Activated CD4-positive, CD25-positive, alpha-beta regulatory T cell (primary cell): Measurements from ENCODE around the gene EFCAB5.
"Not testable (repeated sequence)": the region's sequence is repeated elsewhere in the genome, so short reads cannot be mapped to it uniquely, and the experiment has no call there.

Source experiments
- DNase-seq, 4 experiments: peaks; one replicate each; lab custom pipeline; 2025; lab: John Stamatoyannopoulos, UW

The EFCAB5 gene

DNA sequence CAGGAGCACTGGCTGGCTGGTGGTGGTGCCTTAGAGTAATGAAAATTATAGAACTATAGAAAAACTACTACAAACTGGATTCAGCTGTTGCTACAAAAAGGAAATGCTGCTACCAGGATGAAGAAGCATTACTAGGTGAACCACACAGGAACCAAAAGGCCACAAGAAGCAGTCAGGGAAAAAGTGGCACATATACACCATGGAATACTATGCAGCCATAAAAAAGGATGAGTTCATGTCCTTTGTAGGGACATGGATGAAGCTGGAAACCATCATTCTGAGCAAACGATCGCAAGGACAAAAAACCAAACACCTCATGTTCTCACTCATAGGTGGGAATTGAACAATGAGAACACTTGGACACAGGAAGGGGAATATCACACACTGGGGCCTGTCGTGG is 5.5 kb upstream of the EFCAB5 start:
- not testable (repeated sequence) for DNase-seq

DNA sequence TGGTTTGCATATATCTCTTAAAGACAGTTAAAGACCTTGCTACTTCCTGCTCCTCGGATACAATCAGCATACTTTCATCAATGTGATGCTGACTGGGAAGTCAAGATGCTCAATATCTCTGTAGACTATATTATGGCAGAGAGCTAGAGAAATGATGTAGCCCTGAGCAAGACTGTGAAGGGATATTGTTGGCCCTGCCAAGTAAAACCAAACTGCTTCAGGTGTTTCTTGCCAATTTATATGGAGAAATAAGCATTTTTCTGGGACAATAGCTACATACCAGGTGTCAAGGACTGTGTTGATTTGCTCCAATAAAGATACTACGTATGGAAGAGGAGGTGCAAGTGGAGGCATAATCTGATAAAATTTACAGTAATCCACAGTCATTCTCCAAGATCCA is 4.7 kb upstream of the EFCAB5 start:
- DNase-seq: no peak

DNA sequence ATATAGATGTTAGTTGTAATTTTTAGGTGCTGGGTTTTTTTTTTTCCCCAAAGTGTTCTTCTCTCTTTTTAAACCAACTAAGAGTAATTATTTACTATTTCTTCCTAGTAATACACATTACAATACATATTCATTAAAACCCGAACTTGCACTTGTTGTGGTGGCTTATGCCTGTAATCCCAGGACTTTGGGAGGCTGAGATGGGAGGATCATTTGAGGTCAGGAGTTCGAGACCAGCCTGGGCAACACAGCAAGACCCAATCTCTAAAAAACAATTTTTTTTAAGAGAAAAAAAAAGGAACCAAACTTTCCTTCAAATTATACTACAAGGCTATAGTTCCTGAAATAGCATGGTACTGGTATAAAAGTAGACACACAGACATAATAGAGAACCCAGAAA is 3.8 kb downstream of the EFCAB5 start:
- DNase-seq: no peak

DNA sequence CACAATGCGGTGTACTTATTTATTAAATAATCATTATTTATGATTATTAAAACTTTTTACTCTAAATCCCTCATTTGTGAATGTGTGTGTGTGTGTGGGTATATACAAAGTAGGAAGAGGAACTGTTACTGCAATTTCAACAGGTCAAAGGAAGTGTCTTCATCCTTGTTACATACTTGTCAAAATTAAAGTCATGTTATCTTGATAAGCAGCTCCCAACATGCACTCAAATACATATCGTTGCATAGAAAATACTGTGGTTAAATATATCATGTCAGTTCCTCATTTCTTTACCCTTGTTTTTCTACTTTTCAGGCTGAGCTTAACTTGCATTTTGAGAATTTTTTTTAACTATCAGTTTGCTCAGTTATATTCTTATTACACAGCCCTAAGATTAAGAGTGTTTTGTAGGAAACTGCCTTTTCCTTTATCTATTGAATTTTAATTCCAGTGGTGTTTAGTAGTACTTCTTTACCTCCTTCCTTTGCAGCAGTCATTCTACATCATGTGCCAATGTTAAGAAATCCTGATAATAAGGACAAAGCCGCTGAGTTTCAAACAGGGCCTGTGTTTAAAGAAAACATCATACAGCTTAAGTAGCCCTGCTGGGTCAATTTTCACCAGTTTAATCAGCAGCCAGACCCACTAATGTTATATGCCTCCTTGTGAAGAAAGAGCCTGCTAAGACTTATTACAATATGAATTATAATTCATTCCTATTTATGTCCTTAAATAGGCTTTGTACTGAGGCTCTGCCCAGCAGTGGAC is 7.2 kb downstream of the EFCAB5 start:
- DNase-seq: no peak

DNA sequence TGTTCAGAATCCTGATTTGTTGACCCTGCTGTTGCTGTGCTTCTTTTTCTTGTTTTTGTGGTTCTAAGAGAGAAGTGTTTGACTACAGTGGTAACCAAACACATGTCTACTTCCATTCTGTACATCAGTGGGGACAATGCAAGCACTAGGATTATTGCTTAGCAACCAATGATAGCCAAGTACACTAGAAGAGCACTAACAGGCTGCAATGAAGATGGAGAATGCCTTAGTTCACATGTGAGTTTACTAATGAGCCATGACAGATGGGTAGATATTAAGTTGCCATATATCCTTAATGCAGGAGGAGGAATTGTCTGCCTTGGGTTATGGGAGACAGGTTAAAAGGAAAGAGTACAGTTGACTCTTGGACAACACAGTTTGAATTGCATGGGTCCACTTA is 8.3 kb downstream of the EFCAB5 start:
- DNase-seq: no peak

DNA sequence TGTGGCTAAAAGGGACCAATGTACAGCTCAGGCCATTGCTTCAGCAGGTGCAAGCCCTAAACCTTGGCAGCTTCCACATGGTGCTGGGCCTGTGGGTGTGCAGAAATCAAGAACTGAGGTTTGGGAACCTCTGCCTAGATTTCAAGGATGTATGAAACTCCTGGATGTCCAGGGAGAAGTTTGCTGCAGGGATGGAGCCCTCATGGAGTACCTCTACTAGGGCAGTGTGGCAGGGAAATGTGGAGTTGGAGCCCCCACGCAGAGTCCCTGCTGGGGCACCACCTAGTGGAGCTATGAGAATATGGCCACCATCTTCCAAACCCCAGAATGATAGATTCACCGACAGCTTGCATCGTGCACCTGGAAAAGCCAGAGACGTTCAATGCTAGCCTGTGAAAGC is 13.0 kb downstream of the EFCAB5 start:
- no peak for DNase-seq

DNA sequence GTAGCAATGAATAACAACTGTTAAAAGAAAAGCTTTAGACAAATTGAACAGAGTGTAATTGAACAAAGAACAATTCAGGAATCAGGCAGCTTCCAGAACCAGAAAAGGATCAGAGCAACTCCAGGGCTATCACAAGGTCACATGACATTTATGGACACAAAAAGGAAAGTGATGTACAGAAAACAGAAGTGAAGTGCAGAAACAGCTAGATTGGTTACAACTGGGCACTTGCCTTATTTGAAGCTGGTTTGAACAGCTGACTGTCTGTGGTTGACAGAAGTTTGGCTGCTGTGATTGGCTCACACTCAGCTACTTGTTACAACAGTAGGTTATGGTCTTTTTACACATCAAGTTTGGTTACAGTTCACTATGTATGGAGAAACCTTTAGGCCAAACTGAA is 14.8 kb downstream of the EFCAB5 start:
- no peak for DNase-seq

DNA sequence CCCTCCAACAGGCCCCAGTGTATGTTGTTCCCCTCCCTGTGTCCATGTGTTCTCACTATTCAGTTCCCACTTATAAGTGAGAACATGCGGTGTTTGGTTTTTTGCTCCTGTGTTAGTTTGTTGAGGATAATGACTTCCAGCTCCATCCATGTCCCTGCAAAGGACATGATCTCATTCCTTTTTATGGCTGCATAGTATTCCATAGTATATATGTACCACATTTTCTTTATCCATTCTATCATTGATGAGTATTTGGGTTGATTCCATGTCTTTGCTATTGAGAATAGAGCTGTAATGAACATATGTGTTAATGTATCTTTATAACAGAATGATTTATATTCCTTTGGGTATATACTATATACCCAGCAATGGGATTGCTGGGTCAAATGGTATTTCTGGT is 16.1 kb downstream of the EFCAB5 start:
- DNase-seq: not testable (repeated sequence)

DNA sequence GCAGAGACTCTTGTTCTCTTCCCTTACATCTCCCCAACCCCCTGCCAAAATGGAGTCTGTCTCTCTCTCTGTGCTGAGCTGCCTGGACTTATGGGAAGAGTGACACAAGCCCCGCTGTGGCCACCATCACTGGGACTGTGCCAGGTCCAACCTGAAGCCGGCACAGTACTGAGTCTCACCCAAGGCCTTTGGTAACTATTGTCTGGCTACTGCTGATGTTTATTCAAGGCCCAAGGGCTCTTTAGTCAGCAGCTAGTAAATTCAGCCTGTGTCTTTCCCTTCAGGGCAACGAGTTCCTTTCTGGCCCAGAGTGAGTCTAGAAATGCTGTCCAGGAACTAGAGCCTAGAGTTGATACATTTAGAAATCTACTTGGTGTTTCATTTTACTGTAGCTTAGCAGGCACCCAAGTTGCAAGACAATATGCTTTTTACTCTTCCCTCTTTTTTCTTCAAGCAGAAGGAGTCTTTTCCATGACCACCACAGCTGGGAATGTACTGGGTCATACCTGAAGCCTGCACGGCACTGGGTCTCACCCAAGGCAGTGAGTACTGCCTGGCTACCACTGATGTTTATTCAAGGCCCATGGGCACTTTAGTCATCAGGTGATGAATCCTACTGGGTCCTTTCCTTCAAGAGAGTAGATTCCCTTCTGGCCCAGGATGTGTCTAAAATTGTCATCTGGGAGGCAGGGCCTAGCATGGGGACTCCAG is 17.7 kb downstream of the EFCAB5 start:
- no peak for DNase-seq

DNA sequence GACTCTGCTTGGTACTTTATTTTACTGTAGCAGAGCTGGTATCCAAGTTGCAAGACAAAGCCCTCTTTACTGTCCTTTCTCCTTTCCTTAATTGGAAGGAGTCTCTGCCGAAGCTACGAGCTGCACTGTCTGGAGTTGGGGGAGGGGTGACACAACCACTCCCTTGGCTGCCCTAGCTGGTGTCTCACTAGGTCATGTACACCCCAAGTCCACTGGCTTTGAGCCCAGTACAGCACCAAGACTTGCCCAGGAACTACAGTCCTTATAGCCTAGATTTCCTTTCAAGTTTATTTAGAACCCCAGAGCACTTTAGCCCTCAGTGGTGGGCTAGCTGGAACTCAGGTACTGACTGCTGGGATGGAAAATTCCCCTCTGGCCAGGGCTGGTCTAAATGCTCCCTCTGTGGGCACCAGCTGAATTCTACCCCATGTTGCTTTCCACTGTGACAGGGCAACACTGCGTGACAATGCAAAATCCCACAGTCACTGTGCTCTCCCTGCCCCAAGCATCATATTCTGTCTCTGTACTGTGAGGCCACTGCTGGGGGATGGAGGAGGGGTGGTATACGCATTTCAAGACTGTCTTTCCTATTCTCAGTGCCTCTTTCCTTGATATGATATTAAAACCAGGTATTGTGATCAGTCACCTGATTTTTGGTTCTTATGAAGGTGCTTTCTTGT is 18.4 kb downstream of the EFCAB5 start:
- no peak for DNase-seq

DNA sequence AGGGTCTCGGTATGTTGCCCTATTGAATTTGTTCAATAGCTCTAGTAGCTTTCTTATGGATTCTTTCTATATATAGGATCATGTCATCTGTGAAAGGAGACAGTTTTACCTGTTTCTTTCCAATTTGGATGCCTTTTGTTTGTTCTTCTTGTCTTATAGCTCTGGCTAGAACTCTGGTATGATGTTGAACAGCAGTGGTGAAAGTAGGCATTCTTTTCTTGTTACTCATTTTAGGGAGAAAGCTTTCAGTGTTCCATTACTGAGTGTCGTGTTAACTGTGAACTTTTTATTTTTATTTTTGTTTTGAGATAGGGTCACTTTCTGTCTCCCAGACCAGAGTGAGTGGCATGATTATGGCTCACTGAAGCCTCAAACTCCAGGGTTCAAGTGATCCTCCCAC is 21.2 kb downstream of the EFCAB5 start:
- DNase-seq: no peak

DNA sequence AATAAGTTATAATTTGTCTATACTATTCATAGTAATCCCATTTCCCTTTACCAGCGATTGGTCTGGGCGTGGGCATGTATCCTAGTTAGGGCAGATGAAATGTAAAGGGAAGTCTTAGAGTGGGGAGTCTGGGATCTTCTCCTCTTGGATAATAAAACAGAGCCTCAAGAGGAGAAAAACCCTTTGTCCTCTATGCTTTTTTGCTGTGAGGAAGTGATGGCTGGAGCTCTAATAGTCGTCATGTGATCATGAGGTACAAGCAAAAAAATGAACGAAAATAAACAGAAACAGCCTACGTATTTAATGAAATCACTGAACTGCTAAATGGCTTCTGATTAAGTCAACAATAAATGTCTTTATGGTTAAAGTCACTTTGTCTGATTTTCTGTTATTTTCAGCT is 26.8 kb downstream of the EFCAB5 start:
- DNase-seq: no peak

DNA sequence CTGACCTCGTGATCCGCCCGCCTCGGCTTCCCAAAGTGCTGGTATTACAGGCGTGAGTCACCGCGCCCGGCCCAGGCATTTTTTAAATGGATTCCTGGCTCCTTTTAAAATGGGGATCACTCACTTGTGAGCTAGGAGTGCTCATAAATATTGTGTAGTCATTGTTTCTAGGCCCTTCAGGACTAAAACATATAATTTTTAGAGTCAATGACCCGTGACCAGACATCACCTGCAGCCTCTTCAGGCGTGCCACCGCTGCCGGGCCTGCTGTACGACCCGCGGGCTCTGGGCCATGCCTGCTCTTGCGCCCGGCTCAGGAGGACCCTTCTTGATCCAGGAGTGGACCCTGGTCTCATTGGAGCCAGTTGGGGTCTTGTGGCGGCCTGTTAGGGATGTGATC is 30.8 kb downstream of the EFCAB5 start:
- no peak for DNase-seq

DNA sequence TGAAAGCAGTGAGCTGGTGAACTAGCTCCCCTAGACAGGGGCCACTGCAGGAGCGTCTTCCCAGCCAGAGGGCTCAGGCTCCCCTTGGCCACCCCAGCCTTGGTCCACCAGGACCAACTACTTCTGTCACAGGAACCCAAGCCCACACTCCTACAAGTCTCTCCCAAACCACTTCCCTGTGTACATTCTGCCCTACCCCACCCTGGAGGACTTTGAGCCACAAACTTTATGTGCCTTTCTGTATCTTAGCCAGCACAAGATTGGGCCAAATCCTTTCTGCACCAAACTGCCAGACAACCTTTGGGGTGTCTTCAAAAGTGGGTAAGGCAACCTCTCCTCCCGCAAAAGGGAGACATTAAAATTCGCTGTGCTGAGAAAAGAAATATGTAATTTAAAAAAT is 31.6 kb downstream of the EFCAB5 start:
- no peak for DNase-seq

DNA sequence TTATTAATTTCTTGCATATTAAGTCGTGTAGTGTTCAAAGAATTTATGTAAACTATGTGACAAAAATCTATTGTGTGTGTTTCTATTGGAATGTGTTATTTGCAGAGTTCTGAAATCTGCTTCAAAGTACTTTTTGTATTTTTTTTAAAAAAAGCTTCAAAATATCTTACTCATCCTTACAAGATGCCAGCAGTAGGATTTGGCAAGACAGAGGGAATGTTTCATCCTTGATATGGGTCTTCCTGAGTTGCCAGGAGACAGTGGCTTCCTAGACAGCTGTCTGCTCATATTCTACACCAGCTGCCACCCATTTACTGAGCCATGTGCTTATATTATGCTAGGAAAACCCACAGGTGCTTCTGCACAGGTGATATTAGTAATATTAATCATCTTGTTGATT is 36.4 kb downstream of the EFCAB5 start:
- no peak for DNase-seq

DNA sequence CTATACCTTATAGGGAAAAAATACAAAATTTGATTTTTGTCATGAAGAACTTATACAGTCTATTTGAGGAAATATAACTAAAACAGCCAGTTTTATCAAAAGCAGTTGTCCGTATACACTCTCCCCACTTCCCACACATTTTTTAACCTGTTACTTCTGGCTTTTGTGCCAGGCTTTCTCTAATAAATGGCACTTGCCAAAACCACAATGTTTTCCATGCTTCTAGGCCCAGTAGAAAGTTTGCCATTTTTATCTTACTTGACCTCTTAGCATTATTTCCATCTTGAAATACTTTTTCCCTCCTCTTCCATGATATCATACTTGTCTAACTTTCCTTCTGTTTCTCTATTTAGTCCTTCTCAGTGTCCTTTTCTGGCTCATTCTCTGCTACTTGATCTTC is 38.8 kb downstream of the EFCAB5 start:
- no peak for DNase-seq

DNA sequence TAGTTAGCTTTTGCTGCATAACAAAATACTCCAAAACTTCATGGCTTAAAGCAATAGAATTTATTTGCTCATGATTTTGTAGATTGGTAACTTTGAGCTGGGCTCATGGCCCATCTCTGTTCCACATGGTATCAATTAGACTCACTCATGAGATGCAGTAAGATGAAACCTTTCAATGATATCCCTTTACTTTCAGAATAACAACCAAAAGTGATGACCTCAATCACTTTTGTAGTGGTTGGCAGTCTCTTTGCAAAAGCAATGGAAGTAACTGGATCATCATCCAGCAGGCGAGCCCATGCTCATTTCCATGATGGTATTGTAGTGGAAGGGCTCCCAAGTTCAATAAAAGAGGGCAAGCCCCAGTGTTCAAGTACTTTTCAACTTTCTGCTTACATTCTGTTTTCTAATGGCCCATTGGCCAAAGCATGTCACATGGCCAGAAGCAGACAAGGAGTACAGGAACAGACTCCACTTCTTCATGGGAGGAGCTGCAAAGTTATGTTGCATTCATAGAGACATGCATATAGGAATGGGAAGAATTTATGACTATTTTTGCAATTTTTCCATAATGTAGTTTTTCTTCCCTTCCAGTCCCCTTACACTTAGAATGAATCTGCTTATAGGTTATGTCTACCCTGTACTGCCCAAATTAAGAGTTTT is 41.7 kb downstream of the EFCAB5 start:
- no peak for DNase-seq

DNA sequence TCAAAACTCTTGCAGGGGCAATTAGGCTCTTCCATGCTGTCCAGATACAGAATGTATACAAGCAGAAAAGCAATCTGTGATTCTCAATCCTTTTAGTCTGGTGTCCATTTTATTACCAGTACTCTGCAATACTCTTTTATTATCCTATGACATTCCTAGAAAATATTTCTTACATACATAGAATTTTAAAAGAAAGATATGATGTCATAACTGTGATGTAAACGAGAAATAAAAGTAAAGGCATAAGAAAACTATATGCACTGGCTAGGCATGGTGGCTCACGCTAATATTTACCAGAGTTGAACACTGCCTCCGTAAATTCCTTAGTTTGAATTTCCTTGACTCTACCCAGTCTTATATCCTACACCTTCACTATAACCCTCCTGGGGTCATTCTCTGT is 55.0 kb downstream of the EFCAB5 start:
- no peak for DNase-seq

DNA sequence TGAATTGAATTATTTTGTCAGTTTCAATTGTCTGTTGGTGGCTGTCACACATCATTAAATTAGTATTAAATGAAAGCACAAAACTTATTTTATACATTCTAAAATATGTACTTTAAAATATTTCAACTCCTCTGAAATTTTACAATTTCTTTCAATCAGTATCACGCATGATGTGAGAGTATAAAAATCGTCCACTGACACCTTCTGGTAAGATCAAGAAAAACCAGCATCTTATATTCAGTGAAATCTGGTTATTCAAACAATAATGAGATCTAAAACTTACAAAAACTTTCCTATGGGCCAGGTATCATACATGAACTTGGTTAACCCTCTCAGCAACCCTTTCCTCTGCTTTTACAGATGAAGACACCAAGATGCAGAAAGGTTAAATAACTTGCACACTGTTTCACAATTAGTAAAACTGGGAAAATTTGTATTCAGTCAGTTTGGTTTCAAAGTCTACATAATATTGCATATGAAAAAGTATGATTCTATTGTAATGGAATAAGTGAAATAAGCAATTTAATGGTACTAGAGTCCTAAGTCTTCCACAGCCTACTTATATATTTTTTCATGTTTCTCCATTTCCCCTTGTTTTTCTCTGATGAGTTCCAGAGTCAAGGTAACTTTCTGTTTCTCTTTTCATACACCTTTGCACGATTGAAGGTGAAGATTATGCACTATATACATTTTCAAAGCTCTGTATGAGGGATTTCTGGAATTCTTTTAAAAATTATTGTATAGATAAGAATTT is 58.7 kb downstream of the EFCAB5 start:
- DNase-seq: no peak

DNA sequence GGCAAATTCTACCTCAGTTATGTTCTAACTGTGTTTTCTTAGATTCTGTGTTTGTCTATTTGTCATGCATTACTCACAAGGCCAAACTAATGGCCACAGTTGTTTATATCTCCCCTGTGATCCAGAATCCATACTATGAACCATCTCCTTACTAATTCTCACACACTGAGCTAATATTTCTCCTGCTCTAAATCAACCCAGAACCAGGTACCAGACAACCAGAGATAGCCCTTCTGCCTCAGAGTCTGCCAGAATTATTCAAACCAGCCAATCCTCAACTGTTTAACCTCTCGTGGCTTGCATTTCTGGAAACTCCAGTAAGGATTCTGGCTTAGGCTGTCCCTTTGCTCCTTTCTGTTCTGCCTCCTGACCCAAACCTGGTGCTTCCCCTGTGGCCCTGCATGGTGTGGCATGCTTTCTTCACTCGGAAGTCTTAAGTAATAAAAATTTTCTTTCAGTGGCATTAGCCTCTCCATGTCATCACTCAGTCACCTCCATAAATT is 59.4 kb downstream of the EFCAB5 start:
- DNase-seq: no peak

DNA sequence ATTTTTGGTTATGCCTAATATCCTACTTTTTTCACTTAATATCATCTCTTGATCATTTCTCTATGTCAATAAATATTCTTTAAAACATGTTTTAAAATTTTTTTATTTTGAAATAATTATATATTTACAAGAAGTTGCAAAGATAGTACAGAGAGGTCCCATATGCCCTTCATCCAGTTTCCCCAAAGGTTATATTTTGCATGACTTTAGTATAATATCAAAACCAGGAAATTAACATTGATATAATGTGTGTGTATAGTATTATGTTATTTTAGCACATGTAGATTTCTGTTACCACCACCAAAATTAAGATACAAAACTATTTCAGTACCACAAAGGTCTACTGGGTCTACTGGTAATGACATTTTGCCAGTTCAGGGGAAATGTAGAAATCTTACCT is 60.7 kb downstream of the EFCAB5 start:
- DNase-seq: no peak
